ENCODE data around the gene GAST. TPM values are rescaled to one million over a fixed set of nuclear protein-coding genes. Genes with fewer than 3 reads are reported as not detected.

The GAST gene
- total and polyA plus RNA-seq, 9 donors = 0.79 TPM; not detected in 8

GRCh38 chr17:41710472-41711090 lies 1.6 kb upstream of the GAST start:
- DNase-seq = no peak
- Histone ChIP-seq H3K9me3 (replicated peaks; ENCODE audit: control insufficient read depth, low read depth, low read length) (no peaks in the 10 kb centered on the region), H3K4me1 (ENCODE audit: control insufficient read depth, insufficient read depth, low read length) (no peaks in the 10 kb centered on the region), H3K27me3 (ENCODE audit: control insufficient read depth, insufficient read depth, low read length) (peaks cover 9% of the 10 kb centered on the region), H3K36me3 (ENCODE audit: control insufficient read depth, insufficient read depth, low read length) (no peaks in the 10 kb centered on the region), H3K4me3 (ENCODE audit: low read length) (no peak overlapping the region), H3K27ac (ENCODE audit: low read length) (no peak overlapping the region)
- whole genome bisulfite sequencing (ENCODE audit: insufficient coverage) = 83% methylated on average over 2 of the region's 8 CpGs

GRCh38 chr17:41717408-41718286 lies 5.5 kb downstream of the GAST start:
- no peaks in the 10 kb centered on the region for H3K27me3 ChIP-seq (ENCODE audit: control insufficient read depth, insufficient read depth, low read length)
- no peak overlapping the region for H3K4me3 ChIP-seq (ENCODE audit: low read length)
- no peak for DNase-seq
- H3K4me1 ChIP-seq (ENCODE audit: control insufficient read depth, insufficient read depth, low read length) = no peaks in the 10 kb centered on the region
- no peaks in the 10 kb centered on the region for H3K9me3 ChIP-seq (replicated peaks; ENCODE audit: control insufficient read depth, low read depth, low read length)
- WGBS (ENCODE audit: insufficient coverage) = 45% methylated on average over 2 of the region's 15 CpGs
- no peaks in the 10 kb centered on the region for H3K36me3 ChIP-seq (ENCODE audit: control insufficient read depth, insufficient read depth, low read length)
- H3K27ac ChIP-seq (ENCODE audit: low read length) = no peak overlapping the region

- 60% methylated on average over 5 of the region's 5 CpGs for WGBS (ENCODE audit: insufficient coverage)
- Histone ChIP-seq H3K4me3 (ENCODE audit: low read length) (no peak overlapping the region), H3K4me1 (ENCODE audit: control insufficient read depth, insufficient read depth, low read length) (no peaks in the 10 kb centered on the region), H3K27me3 (ENCODE audit: control insufficient read depth, insufficient read depth, low read length) (no peaks in the 10 kb centered on the region), H3K9me3 (replicated peaks; ENCODE audit: control insufficient read depth, low read depth, low read length) (no peaks in the 10 kb centered on the region), H3K27ac (ENCODE audit: low read length) (no peak overlapping the region), H3K36me3 (ENCODE audit: control insufficient read depth, insufficient read depth, low read length) (no peaks in the 10 kb centered on the region)
- no peak for DNase-seq
Measured at GRCh38 chr17:41718287-41718645, 6.1 kb downstream of the GAST start.

- no peaks in the 10 kb centered on the region for H3K4me1 ChIP-seq (ENCODE audit: control insufficient read depth, insufficient read depth, low read length)
- H3K4me3 ChIP-seq (ENCODE audit: low read length) = no peak overlapping the region
- WGBS (ENCODE audit: insufficient coverage) = 83% methylated on average over 3 of the region's 7 CpGs
- no peak for DNase-seq
- H3K27me3 ChIP-seq (ENCODE audit: control insufficient read depth, insufficient read depth, low read length) = no peaks in the 10 kb centered on the region
- H3K9me3 ChIP-seq (replicated peaks; ENCODE audit: control insufficient read depth, low read depth, low read length) = no peaks in the 10 kb centered on the region
- no peak overlapping the region for H3K27ac ChIP-seq (ENCODE audit: low read length)
- no peaks in the 10 kb centered on the region for H3K36me3 ChIP-seq (ENCODE audit: control insufficient read depth, insufficient read depth, low read length)
Measured at GRCh38 chr17:41722231-41722630, 10.1 kb downstream of the GAST start.

GRCh38 chr17:41723801-41724475 lies 11.8 kb downstream of the GAST start:
- 100% methylated on average over 1 of the region's 12 CpGs for WGBS (ENCODE audit: insufficient coverage)
- H3K36me3 ChIP-seq (ENCODE audit: control insufficient read depth, insufficient read depth, low read length) = no peaks in the 10 kb centered on the region

GRCh38 chr17:41724476-41725050 lies 12.4 kb downstream of the GAST start:
- WGBS (ENCODE audit: insufficient coverage) = 42% methylated on average over 17 of the region's 17 CpGs
- H3K36me3 ChIP-seq (ENCODE audit: control insufficient read depth, insufficient read depth, low read length) = no peaks in the 10 kb centered on the region
- no peaks in the 10 kb centered on the region for H3K27me3 ChIP-seq (ENCODE audit: control insufficient read depth, insufficient read depth, low read length)
- H3K27ac ChIP-seq (ENCODE audit: low read length) = no peak overlapping the region
- no peaks in the 10 kb centered on the region for H3K9me3 ChIP-seq (replicated peaks; ENCODE audit: control insufficient read depth, low read depth, low read length)
- H3K4me3 ChIP-seq (ENCODE audit: low read length) = no peak overlapping the region
- no peaks in the 10 kb centered on the region for H3K4me1 ChIP-seq (ENCODE audit: control insufficient read depth, insufficient read depth, low read length)
- no peak for DNase-seq

More at GRCh38 chr17:41723801-41724475, 11.8 kb downstream of the GAST start:
- no peak overlapping the region for H3K27ac ChIP-seq (ENCODE audit: low read length)
- no peaks in the 10 kb centered on the region for H3K9me3 ChIP-seq (replicated peaks; ENCODE audit: control insufficient read depth, low read depth, low read length)
- no peaks in the 10 kb centered on the region for H3K4me1 ChIP-seq (ENCODE audit: control insufficient read depth, insufficient read depth, low read length)
- no peak for DNase-seq
- H3K4me3 ChIP-seq (ENCODE audit: low read length) = no peak overlapping the region
- H3K27me3 ChIP-seq (ENCODE audit: control insufficient read depth, insufficient read depth, low read length) = no peaks in the 10 kb centered on the region

- Histone ChIP-seq H3K27me3 (ENCODE audit: control insufficient read depth, insufficient read depth, low read length) (peaks cover under 1% of the 10 kb centered on the region), H3K4me3 (ENCODE audit: low read length) (no peak overlapping the region)
- 85% methylated on average over 4 of the region's 5 CpGs for WGBS (ENCODE audit: insufficient coverage)
Measured at GRCh38 chr17:41725134-41725533, 13.0 kb downstream of the GAST start.

GRCh38 chr17:41728056-41728455 lies 15.9 kb downstream of the GAST start:
- Histone ChIP-seq H3K4me1 (ENCODE audit: control insufficient read depth, insufficient read depth, low read length) (peaks cover under 1% of the 10 kb centered on the region), H3K4me3 (ENCODE audit: low read length) (no peak overlapping the region), H3K36me3 (ENCODE audit: control insufficient read depth, insufficient read depth, low read length) (no peaks in the 10 kb centered on the region), H3K27ac (ENCODE audit: low read length) (no peak overlapping the region), H3K27me3 (ENCODE audit: control insufficient read depth, insufficient read depth, low read length) (peaks cover 30% of the 10 kb centered on the region), H3K9me3 (replicated peaks; ENCODE audit: control insufficient read depth, low read depth, low read length) (no peaks in the 10 kb centered on the region)
- DNase-seq = no peak
- 67% methylated on average over 10 of the region's 12 CpGs for WGBS (ENCODE audit: insufficient coverage)

More at GRCh38 chr17:41725134-41725533, 13.0 kb downstream of the GAST start:
- Histone ChIP-seq H3K9me3 (replicated peaks; ENCODE audit: control insufficient read depth, low read depth, low read length) (no peaks in the 10 kb centered on the region), H3K4me1 (ENCODE audit: control insufficient read depth, insufficient read depth, low read length) (no peaks in the 10 kb centered on the region), H3K27ac (ENCODE audit: low read length) (no peak overlapping the region), H3K36me3 (ENCODE audit: control insufficient read depth, insufficient read depth, low read length) (no peaks in the 10 kb centered on the region)
- DNase-seq = no peak

GRCh38 chr17:41730479-41730878 lies 18.3 kb downstream of the GAST start:
- no peaks in the 10 kb centered on the region for H3K36me3 ChIP-seq (ENCODE audit: control insufficient read depth, insufficient read depth, low read length)
- H3K4me1 ChIP-seq (ENCODE audit: control insufficient read depth, insufficient read depth, low read length) = peaks cover 20% of the 10 kb centered on the region
- 38% methylated on average over 4 of the region's 4 CpGs for WGBS (ENCODE audit: insufficient coverage)
- no peak overlapping the region for H3K27ac ChIP-seq (ENCODE audit: low read length)
- H3K27me3 ChIP-seq (ENCODE audit: control insufficient read depth, insufficient read depth, low read length) = peaks cover 54% of the 10 kb centered on the region
- no peaks in the 10 kb centered on the region for H3K9me3 ChIP-seq (replicated peaks; ENCODE audit: control insufficient read depth, low read depth, low read length)
- no peak overlapping the region for H3K4me3 ChIP-seq (ENCODE audit: low read length)
- no peak for DNase-seq

GRCh38 chr17:41731836-41732235 lies 19.7 kb downstream of the GAST start:
- H3K9me3 ChIP-seq (replicated peaks; ENCODE audit: control insufficient read depth, low read depth, low read length) = no peaks in the 10 kb centered on the region
- WGBS (ENCODE audit: insufficient coverage) = no CpG with 5 or more reads among the region's 3 CpGs
- H3K4me3 ChIP-seq (ENCODE audit: low read length) = no peak overlapping the region
- no peak for DNase-seq
- H3K27ac ChIP-seq (ENCODE audit: low read length) = no peak overlapping the region
- no peaks in the 10 kb centered on the region for H3K36me3 ChIP-seq (ENCODE audit: control insufficient read depth, insufficient read depth, low read length)
- peaks cover 20% of the 10 kb centered on the region for H3K4me1 ChIP-seq (ENCODE audit: control insufficient read depth, insufficient read depth, low read length)
- peaks cover 68% of the 10 kb centered on the region for H3K27me3 ChIP-seq (ENCODE audit: control insufficient read depth, insufficient read depth, low read length)

Data from muscle of leg (tissue), 11 donors.